ENCODE data around the gene SFT2D1.

DNA sequence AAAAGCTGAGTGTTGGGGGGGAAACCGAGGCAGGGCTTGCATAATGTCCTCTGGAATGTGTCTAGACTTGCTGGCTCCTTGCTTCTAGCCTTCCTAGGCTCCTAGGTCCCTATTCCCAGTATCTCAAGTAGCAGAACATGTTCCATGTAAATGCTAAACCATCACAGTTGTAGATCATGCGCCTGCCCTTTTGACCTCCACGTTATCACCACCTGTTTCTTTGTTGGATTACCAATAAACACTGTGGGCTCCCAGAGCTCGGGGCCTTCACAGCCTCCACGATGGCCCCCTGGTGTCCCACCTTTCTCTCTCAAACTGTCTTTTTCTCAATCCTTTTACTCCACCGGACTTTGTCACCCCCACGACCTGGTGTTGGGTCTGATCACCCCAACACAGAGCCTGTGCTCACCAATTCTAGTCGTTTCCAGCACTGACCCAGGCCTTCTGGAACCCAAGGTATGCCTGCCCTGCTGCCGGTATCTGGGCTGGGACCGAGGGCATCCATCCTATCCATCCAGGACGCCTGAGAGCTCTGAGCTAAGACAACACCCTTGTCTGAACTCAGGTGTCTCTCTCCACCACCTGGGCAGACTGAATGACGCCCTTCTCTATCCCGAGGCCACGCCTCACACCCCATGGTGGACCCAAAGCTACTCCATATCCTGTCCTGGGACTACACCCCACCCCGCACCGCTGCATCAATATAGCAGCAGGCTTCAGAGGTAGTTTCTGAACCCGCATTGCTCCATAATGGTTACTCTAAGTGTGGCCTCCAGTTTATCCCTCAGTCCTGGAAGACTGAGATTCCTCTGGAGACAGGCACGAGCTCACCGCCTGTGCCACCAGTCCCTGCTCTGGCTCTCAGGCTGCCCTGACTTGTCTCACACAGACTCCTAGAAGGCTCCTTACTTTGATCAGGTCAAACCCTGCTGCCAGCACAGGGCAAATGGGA, 24.8 kb downstream of the SFT2D1 start:
- TF ChIP-seq POLR2AphosphoS5 (IDR thresholded peaks at IDR 0.05) (no peak), POLR2A (IDR thresholded peaks at IDR 0.05) (no peak), EP300 (IDR thresholded peaks at IDR 0.05) (no peak)
- TF ChIP-seq, protein P1, sequence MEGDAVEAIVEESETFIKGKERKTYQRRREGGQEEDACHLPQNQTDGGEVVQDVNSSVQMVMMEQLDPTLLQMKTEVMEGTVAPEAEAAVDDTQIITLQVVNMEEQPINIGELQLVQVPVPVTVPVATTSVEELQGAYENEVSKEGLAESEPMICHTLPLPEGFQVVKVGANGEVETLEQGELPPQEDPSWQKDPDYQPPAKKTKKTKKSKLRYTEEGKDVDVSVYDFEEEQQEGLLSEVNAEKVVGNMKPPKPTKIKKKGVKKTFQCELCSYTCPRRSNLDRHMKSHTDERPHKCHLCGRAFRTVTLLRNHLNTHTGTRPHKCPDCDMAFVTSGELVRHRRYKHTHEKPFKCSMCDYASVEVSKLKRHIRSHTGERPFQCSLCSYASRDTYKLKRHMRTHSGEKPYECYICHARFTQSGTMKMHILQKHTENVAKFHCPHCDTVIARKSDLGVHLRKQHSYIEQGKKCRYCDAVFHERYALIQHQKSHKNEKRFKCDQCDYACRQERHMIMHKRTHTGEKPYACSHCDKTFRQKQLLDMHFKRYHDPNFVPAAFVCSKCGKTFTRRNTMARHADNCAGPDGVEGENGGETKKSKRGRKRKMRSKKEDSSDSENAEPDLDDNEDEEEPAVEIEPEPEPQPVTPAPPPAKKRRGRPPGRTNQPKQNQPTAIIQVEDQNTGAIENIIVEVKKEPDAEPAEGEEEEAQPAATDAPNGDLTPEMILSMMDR (IDR thresholded peaks at IDR 0.05) = no peak
